HG02870 (cell line): ENCODE measurements around the gene WNK2.
"Not testable (repeated sequence)": the region's sequence is repeated elsewhere in the genome, so short reads cannot be mapped to it uniquely, and the experiment has no call there.

Experiments used
- ATAC-seq: cut with Tn5 transposase; IDR thresholded peaks from one replicate; pipeline ENCODE4 v1.9.1; 2021; ENCODE audit warnings: mild to moderate bottlenecking, moderate library complexity; ENCODE audit not compliant: unreplicated experiment

WNK2 gene

DNA sequence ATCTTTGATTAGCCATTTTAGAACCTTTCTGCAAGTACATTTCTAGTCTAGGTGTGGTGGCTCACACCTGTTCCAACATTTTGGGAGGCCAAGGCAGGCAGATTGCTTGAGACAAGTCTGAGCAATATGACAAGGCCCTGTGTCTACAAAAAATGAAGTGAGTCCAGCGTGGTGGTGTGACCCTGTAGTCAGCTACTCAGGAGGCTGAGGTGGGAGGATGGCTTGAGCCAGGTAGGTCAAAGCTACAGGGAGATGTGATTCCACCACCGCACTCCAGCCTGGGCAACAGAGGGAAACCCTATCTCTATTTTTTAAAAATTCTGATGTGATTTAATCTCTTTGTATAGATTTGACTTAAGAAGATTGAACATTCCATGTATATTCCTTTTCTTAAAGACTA is 171.9 kb downstream of the WNK2 start:
- no peak for ATAC-seq

DNA sequence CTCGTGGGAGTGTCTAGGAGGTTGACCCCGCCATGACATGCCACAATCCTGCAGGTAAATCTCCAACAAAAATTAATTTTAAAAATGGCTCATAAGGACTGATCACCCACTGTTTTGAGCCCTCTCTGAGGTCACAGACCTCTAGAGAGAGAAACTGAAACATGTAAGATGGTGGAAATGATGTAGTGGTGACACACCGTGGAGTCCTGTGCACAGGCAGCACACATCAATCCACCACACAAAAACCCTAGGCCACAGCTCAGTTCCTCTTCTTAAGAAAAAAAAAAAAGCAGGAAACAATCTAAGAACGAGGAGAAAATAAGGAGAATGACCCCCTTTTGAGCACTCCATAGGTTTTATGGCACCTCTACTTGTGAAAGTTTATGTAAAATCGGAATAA is 173.7 kb downstream of the WNK2 start:
- no peak for ATAC-seq

DNA sequence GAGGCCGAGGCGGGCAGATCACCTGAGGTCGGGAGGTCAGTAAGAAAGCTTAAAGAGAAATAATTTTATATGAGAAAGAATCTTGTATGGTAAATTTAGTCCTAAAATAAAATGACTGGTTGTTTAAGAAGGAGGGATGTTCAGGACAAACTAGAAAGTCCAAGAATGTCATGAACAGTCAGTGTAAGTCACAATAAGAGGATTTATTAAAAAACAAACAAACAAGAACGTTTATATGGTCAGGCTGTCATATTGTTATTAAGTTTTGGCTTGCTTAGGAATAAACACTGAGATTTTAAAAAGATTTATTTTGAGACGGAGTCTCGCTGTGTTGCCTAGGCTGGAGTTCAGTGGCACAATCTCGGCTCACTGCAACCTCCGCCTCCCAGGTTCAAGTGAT is 176.0 kb downstream of the WNK2 start:
- ATAC-seq: not testable (repeated sequence)

DNA sequence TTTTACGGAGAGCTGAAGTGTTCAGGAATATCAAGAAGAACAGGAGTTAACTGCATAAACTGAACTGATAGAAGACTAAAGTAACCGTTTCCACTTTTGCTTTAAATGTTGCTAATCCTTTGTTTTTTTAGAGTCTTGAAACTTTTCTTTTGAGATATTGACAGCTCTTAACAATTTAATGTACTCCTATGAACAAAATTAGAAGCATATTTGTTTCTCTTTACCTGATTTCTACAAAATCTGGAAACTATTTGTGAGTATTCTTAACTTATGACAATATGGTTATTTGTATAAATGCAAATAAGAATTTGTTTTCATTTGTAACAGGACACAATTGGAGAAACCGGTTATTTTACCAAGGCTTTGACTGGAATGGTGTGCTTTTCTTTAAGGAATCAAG is 178.1 kb downstream of the WNK2 start:
- ATAC-seq: no peak

DNA sequence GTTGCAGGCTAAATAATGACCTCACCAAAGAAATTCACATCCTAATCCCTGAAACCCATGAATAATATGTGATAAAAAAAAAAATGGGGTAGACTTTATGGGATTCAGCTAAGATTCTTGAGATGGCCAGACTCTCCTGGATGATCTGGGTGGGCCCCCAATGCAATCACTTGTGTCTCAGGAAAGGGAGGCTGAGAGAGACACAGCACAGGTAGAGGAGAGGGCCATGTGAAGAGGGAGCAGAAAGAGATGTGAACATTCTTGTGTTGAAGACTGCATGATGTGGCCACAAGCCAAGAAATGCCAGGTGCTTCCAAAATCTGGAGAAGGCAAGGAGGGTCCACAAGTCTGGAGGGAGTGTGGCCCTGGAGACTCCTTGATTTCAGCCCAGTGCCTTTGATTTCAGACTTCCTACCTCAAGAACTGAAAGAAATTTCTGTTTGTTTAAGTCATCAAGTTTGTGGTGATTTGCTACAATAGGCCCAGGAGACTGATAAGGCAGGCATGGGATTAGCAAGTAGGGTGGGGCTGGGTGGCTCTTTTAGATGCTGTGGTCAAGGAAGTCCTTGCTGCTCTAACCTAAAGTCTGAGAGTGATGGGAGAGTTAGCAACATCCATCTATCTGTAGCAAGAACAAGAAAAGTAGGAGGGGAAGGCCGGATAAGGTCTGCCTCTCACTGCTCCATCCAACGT is 180.9 kb downstream of the WNK2 start:
- ATAC-seq: no peak

DNA sequence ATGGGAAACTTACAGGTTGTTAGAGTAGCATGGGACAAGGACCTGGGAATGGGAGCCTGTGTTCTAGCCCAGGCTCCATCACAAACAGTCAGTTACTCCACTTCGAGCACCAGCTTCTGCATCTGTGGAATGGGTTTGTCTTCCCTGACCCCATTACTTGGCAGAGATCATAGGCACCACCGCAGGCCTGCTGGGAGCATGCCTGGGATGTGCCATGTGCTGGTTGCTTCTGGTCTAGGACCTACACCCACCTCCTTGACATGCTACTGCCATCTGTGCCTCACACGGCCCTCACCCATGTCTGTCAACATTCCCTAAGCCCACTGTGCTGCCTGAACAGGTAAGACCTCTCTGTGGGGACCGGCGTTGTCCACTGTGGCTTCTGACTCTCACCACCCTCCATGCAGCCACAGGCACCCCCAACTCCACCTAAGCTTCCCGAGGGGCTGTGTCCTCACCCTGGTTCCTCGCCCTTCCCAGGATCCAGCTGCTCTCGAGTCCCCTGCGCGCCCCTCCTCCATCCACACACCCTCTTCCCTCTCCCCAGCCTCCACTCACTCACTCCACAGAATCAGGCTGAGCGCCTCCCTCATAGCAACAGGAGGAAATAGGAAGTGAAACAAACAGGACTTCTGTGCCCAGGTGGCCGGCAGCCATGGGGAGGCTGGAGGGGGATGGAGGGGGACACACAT is 181.6 kb downstream of the WNK2 start:
- ATAC-seq: no peak

DNA sequence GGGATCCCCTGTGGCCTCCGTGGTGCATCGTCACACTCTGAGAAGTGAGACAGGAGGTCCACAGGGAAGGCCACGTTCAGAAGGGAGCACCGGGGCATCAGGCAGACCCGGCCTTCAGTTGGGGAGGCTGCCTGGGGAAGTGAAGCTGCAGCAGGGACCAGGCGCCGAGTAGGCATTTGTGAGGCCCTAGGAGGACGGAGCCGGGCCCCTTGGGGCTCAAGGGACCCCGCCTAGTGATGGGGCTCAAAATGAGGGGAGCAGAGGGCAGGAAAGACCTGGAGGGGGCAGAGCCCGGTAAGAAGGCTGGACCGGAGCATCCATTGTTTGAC is 182.1 kb downstream of the WNK2 start:
- no peak for ATAC-seq

DNA sequence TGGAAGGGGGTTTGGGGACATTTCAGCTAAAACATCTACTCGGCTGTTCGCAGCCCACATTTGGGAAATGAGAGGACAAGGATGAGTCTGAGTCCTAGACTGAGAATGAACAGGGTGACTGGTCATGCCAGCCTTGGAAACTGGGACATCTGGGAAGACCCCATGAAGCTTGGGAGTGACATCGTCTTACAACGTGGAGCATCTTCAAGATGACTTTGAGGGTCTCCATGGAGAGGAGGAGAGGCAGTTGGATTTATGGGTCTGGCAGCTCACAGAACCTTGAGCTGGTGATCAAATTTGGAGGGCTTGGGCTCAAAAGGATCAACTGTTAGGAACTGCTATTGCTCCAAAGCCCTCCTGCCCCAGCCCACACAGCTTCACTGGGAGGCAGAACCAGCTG is 182.5 kb downstream of the WNK2 start:
- not testable (repeated sequence) for ATAC-seq

DNA sequence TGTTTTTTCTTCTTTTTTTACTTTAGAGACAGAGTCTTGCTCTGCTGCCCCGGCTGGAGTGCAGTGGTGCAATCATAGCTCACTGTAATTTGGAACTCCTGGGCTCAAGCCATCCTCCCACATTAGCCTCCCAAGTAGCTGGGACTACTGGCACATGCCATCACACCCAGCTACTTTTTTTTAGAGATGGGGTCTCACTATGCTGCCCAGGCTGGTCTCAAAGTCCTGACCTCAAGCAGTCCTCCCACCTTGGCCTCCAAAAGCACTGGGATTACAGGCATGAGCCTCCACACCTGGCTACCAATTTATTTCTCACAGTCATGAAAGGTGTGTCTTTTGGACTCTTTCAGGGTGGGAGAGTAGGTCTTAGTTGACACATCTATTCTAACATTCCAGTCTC is 184.5 kb downstream of the WNK2 start:
- no peak for ATAC-seq

DNA sequence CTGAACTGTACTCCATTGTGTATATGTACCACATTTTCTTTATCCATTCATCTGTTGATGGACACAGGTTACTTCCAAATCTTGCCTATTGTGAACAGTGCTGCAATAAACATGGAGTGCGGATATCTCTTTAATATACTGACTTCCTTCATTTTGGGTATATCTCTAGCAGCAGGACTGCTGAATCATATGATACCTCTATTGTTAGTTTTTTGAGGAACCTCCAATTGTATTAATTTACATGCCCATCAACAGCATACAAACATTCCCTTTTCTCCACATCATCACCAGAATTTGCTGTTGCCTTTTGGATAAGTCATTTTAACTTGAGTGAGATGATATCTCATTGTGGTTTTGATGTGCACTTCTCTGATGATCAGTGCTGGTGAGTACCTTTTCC is 185.7 kb downstream of the WNK2 start:
- ATAC-seq: no peak
